ENCODE results near the gene NAP1L4.

Gene NAP1L4

GRCh38 chr11:2934611-2935239, 57.4 kb downstream of the NAP1L4 start:
- no peak for DNase-seq (ENCODE audit: low spot score)

DNA sequence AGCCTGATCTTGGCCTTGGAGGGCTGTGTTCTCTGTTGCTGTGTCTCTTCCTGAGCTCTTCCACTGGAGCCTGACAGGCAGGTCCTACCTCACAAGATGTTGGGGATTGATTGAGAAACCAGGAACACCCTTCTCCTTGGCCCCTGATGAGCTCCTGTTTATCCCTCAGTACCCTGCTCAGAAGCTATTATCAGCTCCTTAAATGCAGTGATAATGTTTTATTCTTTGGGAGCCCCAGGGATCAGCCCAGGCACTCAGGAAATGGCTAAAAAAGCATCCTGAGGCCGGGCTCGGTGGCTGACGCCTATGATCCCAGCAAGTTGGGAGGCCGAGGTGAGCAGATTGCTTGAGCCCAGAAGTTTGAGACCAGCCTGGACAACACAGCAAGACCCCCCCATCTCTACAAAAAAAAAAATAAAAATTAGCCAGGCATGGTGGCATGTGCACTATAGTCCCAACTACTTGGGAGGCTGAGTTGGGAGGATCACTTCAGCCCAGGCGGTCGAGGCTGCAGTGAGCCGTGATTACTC, 58.0 kb downstream of the NAP1L4 start:
- no peak for DNase-seq (ENCODE audit: low spot score)

GRCh38 chr11:2933375-2934020, 58.6 kb downstream of the NAP1L4 start:
- DNase-seq (ENCODE audit: low spot score) = peak; percentile 55

- no peak for DNase-seq (ENCODE audit: low spot score)
These were observed 59.3 kb downstream of the NAP1L4 start for GRCh38 chr11:2932850-2933251.

GRCh38 chr11:2931771-2932738, 60.1 kb downstream of the NAP1L4 start:
- DNase-seq (ENCODE audit: low spot score) = no peak

GRCh38 chr11:2931420-2931746, 60.7 kb downstream of the NAP1L4 start:
- DNase-seq (ENCODE audit: low spot score) = no peak

DNA sequence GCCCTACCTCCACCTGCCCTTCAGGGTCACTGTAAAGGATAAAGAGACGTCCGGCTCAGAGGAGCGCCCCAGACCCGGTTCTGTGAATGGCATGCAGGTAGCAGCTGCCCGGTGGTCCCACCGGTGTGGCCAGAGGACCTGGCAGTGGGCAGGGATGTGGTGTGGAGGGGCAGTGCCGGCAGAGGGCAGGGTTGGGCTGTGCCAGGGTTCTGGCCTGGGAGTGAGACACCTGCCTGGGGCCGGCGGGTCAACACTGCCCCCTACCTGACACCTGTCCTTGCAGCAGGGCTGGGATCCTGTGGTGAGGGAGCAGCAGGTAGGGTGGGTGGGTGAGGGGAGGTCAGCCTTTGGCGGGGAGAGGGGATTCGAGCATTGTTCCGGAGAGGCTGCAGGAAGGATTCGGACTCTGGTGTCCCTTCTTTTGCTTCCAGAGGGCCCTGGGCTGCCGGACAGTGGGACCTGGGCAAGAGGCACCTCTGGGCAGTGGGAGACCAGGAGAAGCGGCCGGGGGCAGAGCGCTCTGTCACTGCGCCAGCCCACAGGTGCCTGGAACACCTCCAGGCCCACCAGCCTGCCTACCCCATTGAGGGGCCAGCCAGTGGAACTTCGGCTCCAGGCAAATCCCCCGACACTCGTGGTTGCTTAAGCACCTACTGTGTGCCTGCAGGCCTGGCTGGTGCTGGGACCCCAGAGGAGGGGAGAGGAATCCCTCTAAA, 61.3 kb downstream of the NAP1L4 start:
- no peak for DNase-seq (ENCODE audit: low spot score)

DNA sequence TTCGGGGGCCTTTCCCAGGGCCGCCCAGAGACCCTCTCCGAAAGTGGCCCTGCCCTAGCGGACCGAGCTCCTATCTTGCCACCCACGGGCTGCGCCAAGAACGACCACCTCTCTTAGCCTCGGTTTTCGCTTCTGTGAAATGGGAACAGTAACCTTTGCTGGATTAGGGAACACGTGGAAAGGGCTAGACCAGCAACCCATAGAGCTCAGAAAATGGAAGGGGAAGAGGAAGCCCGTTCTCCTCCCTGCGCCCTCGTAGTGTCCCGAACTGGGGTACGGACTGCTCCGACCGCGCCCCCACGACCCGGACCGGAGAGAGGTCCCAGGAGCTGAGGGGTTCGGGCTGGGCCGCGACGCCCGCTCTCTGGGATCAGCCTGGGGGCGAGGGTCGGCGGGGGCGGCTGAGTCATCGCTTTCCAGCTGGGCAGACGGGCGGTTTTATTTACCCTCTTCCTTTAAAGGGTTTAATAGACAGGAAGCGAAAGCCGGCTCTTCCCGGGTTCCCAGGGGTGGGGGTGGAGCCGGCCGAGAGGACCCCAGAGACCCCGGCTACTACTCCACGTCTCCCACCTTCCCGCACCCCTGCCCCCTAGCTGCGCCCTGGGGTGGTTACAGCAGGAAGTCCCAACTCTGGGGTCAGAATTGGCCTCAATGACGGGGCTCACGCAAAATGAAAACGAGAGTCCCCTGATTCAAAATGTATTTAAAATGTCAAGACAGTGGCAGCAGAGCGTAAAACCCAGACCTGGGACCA, 62.0 kb downstream of the NAP1L4 start:
- no peak for DNase-seq (ENCODE audit: low spot score)

DNA sequence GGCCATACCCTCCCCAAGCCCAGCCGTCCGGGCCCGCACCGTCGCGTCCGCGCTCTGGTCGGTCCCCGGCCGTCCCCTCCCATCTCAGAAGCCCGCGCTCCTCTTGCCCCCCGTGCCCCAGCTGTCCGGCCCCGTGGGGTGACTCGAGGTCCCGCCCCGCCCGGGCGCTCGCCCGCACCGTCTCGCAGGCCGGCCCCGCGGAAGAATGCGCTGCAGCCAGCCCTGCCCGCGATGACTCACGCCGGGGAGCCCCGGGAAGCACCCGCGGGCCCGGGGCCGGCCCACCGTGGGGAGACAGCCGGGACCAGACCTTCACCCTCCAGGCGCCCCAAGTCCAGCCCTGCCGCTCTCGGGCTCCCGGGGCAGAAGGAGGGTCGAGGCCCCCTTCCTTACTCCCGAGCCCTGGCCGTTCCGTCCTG, 62.6 kb downstream of the NAP1L4 start:
- no peak for DNase-seq (ENCODE audit: low spot score)

- no peak for DNase-seq (ENCODE audit: low spot score)
These were observed 63.3 kb downstream of the NAP1L4 start, which contains the start of gene PHLDA2 for GRCh38 chr11:2928605-2929530. Gene PHLDA2, minus strand, starts transcription at chr11:2929420. Its CDS starts 56 bp downstream, at chr11:2929364.

DNA sequence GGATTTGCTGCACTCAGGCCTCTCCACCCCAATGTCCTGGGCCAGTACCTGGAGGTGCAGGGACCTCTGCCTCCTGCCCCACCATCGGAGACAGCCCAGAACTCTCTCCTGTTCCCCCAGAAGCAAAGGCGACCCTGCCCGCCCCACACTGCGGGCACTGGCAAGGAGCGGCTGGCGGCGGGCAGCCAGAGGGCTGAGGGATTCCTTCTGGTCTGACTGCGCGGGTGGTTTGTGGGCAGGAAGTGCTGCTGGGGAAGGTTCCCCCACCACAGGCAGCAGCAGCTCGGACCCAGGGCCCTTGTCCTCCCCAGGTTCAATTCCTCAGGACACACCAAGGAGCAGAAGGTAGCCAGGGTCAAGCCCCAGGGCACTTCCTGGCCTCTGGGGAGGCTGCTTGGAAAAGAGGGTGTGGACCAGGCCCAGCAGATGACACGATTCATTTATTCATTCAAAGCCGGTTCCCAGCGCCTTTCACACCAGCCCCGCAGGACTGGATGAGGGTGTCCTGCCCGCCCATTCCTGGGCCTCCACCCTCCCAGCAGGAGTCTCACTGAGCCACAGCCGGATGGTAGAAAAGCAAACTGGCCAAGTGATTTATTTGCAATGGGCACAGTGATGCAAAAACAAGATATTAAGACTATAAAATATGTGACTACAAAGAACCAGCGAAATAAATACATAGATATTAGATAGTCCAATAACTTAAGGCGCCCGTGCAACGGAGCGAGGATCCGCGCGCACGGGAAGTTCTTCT, 64.1 kb downstream of the NAP1L4 start:
- no peak for DNase-seq (ENCODE audit: low spot score)

GRCh38 chr11:2927121-2927800, 64.9 kb downstream of the NAP1L4 start:
- no peak for DNase-seq (ENCODE audit: low spot score)

GRCh38 chr11:2926611-2927051, 65.5 kb downstream of the NAP1L4 start:
- DNase-seq (ENCODE audit: low spot score) = no peak

DNA sequence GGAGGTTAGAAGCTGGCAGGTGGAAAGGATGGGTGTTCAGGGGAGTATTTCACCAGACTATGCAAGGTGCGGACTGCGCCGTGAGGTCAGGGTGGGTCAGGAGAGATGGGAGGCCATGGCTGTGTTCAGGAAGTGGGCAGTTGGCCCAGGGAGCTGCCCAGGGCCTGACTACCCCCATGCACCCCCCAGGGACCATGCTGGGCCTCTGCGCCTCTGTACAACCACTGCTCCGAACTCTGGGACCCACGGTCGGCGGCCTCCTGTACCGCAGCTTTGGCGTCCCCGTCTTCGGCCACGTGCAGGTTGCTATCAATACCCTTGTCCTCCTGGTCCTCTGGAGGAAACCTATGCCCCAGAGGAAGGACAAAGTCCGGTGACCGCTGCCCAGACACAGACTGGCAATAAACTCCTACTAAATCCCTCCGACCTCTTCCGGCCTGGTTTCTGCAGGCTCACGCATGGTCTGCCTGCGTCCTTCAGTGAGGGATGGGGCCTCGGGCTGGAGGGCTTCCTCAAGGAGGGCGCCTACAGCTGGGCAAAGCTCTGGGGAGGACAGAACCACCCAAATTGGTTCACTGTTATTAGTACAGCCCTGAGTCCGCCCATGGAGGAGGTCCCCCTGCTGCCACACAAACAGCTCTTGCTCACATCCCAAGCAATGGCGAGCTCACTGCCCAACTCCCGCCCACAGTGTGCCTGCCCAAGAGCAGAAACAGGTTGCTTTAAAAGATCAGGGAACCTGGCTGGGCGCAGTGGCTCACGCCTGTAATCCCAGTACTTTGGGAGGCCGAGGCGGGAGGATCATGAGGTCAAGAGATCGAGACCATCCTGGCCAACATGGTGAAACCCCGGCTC, 67.1 kb downstream of the NAP1L4 start:
- no peak for DNase-seq (ENCODE audit: low spot score)

- DNase-seq (ENCODE audit: low spot score) = no peak
These were observed 67.7 kb downstream of the NAP1L4 start for GRCh38 chr11:2924381-2924780.

GRCh38 chr11:2923446-2924375, 68.4 kb downstream of the NAP1L4 start:
- DNase-seq (ENCODE audit: low spot score) = no peak

DNA sequence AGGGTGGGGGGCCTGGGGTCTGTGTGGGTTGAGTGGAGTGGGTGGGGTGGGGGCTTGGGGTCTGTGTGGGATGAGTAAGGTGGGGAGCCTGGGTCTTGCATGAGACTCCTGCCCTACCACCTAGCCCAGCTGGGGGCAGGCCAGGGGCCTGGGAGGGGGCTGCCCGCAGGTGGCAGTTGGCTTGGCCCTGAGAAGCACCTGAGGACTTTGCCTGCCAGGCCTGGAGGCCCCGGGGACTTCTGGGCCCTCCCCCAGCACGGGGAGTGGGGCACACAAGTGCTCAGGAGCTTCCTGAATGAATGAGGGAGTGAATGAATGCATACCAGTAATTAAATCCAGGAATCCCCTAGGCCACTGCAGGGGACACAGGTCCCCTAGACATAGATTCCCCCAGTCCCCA, 69.5 kb downstream of the NAP1L4 start:
- no peak for DNase-seq (ENCODE audit: low spot score)
